ENCODE measurements around the gene GGNBP2. TPM values are rescaled to one million over a fixed set of nuclear protein-coding genes. Genes with fewer than 3 reads are reported as not detected.

Gene GGNBP2
- total RNA-seq, 2 experiments from 2014 or later = 111 to 116 TPM

- Mint-ChIP-seq H3K36me3 (ENCODE audit: low read depth) (no peaks in the 10 kb centered on the region), H3K4me3 (no peak overlapping the region), H3K27ac (no peak overlapping the region), H3K9me3 (no peaks in the 10 kb centered on the region), H3K27me3 (no peaks in the 10 kb centered on the region), H3K4me1 (peaks cover 15% of the 10 kb centered on the region)
- POLR2A ChIA-PET = no interaction called here
- CTCF ChIA-PET = interaction anchor here (1.3 kb wide), 1 partner anchor 20 kb away, joined by 7 read pairs; no protein-coding TSS in a partner anchor
- DNase-seq = no peak
These were observed 68.4 kb downstream of the GGNBP2 start for GRCh38 chr17:36613155-36613554.

GRCh38 chr17:36614081-36614480 lies 69.4 kb downstream of the GGNBP2 start:
- Mint-ChIP-seq H3K4me1 (peaks cover 6% of the 10 kb centered on the region), H3K27ac (no peak overlapping the region), H3K36me3 (ENCODE audit: low read depth) (no peaks in the 10 kb centered on the region), H3K4me3 (no peak overlapping the region), H3K27me3 (no peaks in the 10 kb centered on the region), H3K9me3 (no peaks in the 10 kb centered on the region)
- DNase-seq = no peak
- POLR2A ChIA-PET = no interaction called here
- CTCF ChIA-PET = interaction anchor here (0.7 to 1.3 kb wide), 2 partner anchors 21 to 141 kb away, joined by 3 to 7 read pairs; no protein-coding TSS in a partner anchor

GRCh38 chr17:36614933-36615332 lies 70.2 kb downstream of the GGNBP2 start:
- DNase-seq = no peak
- POLR2A ChIA-PET = no interaction called here
- Mint-ChIP-seq H3K27ac (no peak overlapping the region), H3K27me3 (no peaks in the 10 kb centered on the region), H3K9me3 (no peaks in the 10 kb centered on the region), H3K4me3 (no peak overlapping the region), H3K4me1 (no peaks in the 10 kb centered on the region), H3K36me3 (ENCODE audit: low read depth) (no peaks in the 10 kb centered on the region)
- CTCF ChIA-PET = interaction anchor here (1.3 kb wide), 1 partner anchor 12 kb away, joined by 3 read pairs; no protein-coding TSS in a partner anchor

- Mint-ChIP-seq H3K27ac (no peak overlapping the region), H3K36me3 (ENCODE audit: low read depth) (no peaks in the 10 kb centered on the region), H3K27me3 (no peaks in the 10 kb centered on the region), H3K9me3 (no peaks in the 10 kb centered on the region), H3K4me1 (no peaks in the 10 kb centered on the region), H3K4me3 (no peak overlapping the region)
- ChIA-PET CTCF (interaction anchor here (0.6 to 1.3 kb wide), 2 partner anchors 10 to 14 kb away, joined by 3 read pairs; no protein-coding TSS in a partner anchor), POLR2A (no interaction called here)
- no peak for DNase-seq
These were observed 71.6 kb downstream of the GGNBP2 start for GRCh38 chr17:36616061-36617029.

GRCh38 chr17:36617773-36618172 lies 73.1 kb downstream of the GGNBP2 start:
- POLR2A ChIA-PET = no interaction called here
- no peak for DNase-seq
- Mint-ChIP-seq H3K27me3 (no peaks in the 10 kb centered on the region), H3K4me1 (no peaks in the 10 kb centered on the region), H3K9me3 (no peaks in the 10 kb centered on the region), H3K4me3 (no peak overlapping the region), H3K36me3 (ENCODE audit: low read depth) (no peaks in the 10 kb centered on the region), H3K27ac (no peak overlapping the region)
- CTCF ChIA-PET = interaction anchor here (0.6 to 0.7 kb wide), 2 partner anchors 34 to 108 kb away, joined by 3 to 4 read pairs; no protein-coding TSS in a partner anchor

GRCh38 chr17:36623281-36623680 lies 78.6 kb downstream of the GGNBP2 start:
- H3K27ac Mint-ChIP-seq = no peak overlapping the region
- no peaks in the 10 kb centered on the region for H3K27me3 Mint-ChIP-seq
- H3K9me3 Mint-ChIP-seq = no peaks in the 10 kb centered on the region
- no peak for DNase-seq
- H3K36me3 Mint-ChIP-seq (ENCODE audit: low read depth) = no peaks in the 10 kb centered on the region
- H3K4me1 Mint-ChIP-seq = no peaks in the 10 kb centered on the region
- ChIA-PET CTCF (no interaction called here), POLR2A (no interaction called here)
- no peak overlapping the region for H3K4me3 Mint-ChIP-seq

- no peaks in the 10 kb centered on the region for H3K9me3 Mint-ChIP-seq
- POLR2A ChIA-PET = no interaction called here
These were observed 80.5 kb downstream of the GGNBP2 start for GRCh38 chr17:36625188-36625587.

GRCh38 chr17:36627101-36627500 lies 82.4 kb downstream of the GGNBP2 start:
- H3K4me1 Mint-ChIP-seq = no peaks in the 10 kb centered on the region
- no peaks in the 10 kb centered on the region for H3K9me3 Mint-ChIP-seq
- no peak overlapping the region for H3K4me3 Mint-ChIP-seq
- CTCF ChIA-PET = interaction anchor here (1.0 kb wide), 1 partner anchor 292 kb away, joined by 3 read pairs; no protein-coding TSS in a partner anchor
- no peaks in the 10 kb centered on the region for H3K36me3 Mint-ChIP-seq (ENCODE audit: low read depth)
- no peaks in the 10 kb centered on the region for H3K27me3 Mint-ChIP-seq
- DNase-seq = no peak
- POLR2A ChIA-PET = no interaction called here
- no peak overlapping the region for H3K27ac Mint-ChIP-seq

More at GRCh38 chr17:36625188-36625587, 80.5 kb downstream of the GGNBP2 start:
- Mint-ChIP-seq H3K4me1 (no peaks in the 10 kb centered on the region), H3K36me3 (ENCODE audit: low read depth) (no peaks in the 10 kb centered on the region), H3K27ac (no peak overlapping the region), H3K4me3 (no peak overlapping the region), H3K27me3 (no peaks in the 10 kb centered on the region)
- CTCF ChIA-PET = interaction anchor here (0.6 to 1.4 kb wide), 3 partner anchors 22 to 615 kb away, joined by 3 to 6 read pairs (median 4); no protein-coding TSS in a partner anchor
- DNase-seq = no peak

GRCh38 chr17:36628576-36628975 lies 83.9 kb downstream of the GGNBP2 start:
- DNase-seq = no peak
- no peak overlapping the region for H3K27ac Mint-ChIP-seq
- no peaks in the 10 kb centered on the region for H3K36me3 Mint-ChIP-seq (ENCODE audit: low read depth)
- H3K27me3 Mint-ChIP-seq = peaks cover 3% of the 10 kb centered on the region
- H3K9me3 Mint-ChIP-seq = no peaks in the 10 kb centered on the region
- no peaks in the 10 kb centered on the region for H3K4me1 Mint-ChIP-seq
- POLR2A ChIA-PET = no interaction called here
- CTCF ChIA-PET = interaction anchor here (0.6 to 2.7 kb wide), 3 partner anchors 419 to 854 kb away, joined by 3 to 11 read pairs (median 4); no protein-coding TSS in a partner anchor
- no peak overlapping the region for H3K4me3 Mint-ChIP-seq

GRCh38 chr17:36629252-36629847 lies 84.6 kb downstream of the GGNBP2 start:
- peak; percentile 78 for DNase-seq
- ChIA-PET POLR2A (no interaction called here), CTCF (interaction anchor here (1.1 to 2.7 kb wide), 3 partner anchors 22 to 418 kb away, joined by 4 to 11 read pairs (median 4); no protein-coding TSS in a partner anchor)
- Mint-ChIP-seq H3K27me3 (peaks cover 3% of the 10 kb centered on the region), H3K9me3 (no peaks in the 10 kb centered on the region), H3K36me3 (ENCODE audit: low read depth) (no peaks in the 10 kb centered on the region), H3K4me3 (no peak overlapping the region), H3K4me1 (no peaks in the 10 kb centered on the region), H3K27ac (no peak overlapping the region)

- no peak for DNase-seq
- no peaks in the 10 kb centered on the region for H3K36me3 Mint-ChIP-seq (ENCODE audit: low read depth)
- no peak overlapping the region for H3K27ac Mint-ChIP-seq
- peaks cover 4% of the 10 kb centered on the region for H3K27me3 Mint-ChIP-seq
- no peaks in the 10 kb centered on the region for H3K9me3 Mint-ChIP-seq
- ChIA-PET CTCF (interaction anchor here (1.1 to 2.7 kb wide), 4 partner anchors 23 to 418 kb away, joined by 4 to 11 read pairs (median 4); no protein-coding TSS in a partner anchor), POLR2A (no interaction called here)
- no peaks in the 10 kb centered on the region for H3K4me1 Mint-ChIP-seq
- no peak overlapping the region for H3K4me3 Mint-ChIP-seq
These were observed 85.3 kb downstream of the GGNBP2 start for GRCh38 chr17:36629970-36630502.

GRCh38 chr17:36631022-36631421 lies 86.3 kb downstream of the GGNBP2 start:
- DNase-seq = no peak
- H3K36me3 Mint-ChIP-seq (ENCODE audit: low read depth) = no peaks in the 10 kb centered on the region
- no peaks in the 10 kb centered on the region for H3K4me1 Mint-ChIP-seq
- peaks cover 6% of the 10 kb centered on the region for H3K27me3 Mint-ChIP-seq
- ChIA-PET CTCF (interaction anchor here (1.4 to 2.7 kb wide), 3 partner anchors 24 to 417 kb away, joined by 4 to 11 read pairs (median 4); no protein-coding TSS in a partner anchor), POLR2A (no interaction called here)
- no peak overlapping the region for H3K27ac Mint-ChIP-seq
- no peaks in the 10 kb centered on the region for H3K9me3 Mint-ChIP-seq
- H3K4me3 Mint-ChIP-seq = no peak overlapping the region
